Bronchial epithelial cell (primary cell): ENCODE data around the gene CCDC141. TPM values are rescaled to one million over a fixed set of nuclear protein-coding genes. Genes with fewer than 3 reads are reported as not detected.

Experiments
- DNase-seq: peaks from one replicate; pipeline ENCODE4 v3.0.0-alpha.2; 2010; ENCODE audit warnings: low read depth
- FAIRE-seq: peaks from 2 replicates; lab custom pipeline; 2011; peaks lifted over from hg19 to GRCh38; lab: Jason Lieb, UNC
- H3K27me3 ChIP-seq: 2 replicates; pipeline ENCODE4 v1.5.1; 2011; ENCODE audit warnings: low read length; ENCODE audit not compliant: control insufficient read depth, insufficient read depth
- H3K36me3 ChIP-seq: 2 replicates; pipeline ENCODE4 v1.5.1; 2011; ENCODE audit warnings: low read length; ENCODE audit not compliant: control insufficient read depth, insufficient read depth
- H3K4me3 ChIP-seq: 2 replicates; pipeline ENCODE4 v1.5.1; 2011; ENCODE audit warnings: mild to moderate bottlenecking, low read depth, low read length, control low read depth
- total RNA-seq: library from RNA; depleted of rRNA; stranded (reverse); fragments of >200 nt; gene quantifications from 2 replicates; pipeline ENCODE4 v1.2.1, GENCODE V29; 2014
- TF ChIP-seq, protein P1 (sequence below): IDR thresholded peaks from 2 replicates; pipeline ENCODE4 v1.5.1; 2011; ENCODE audit warnings: mild to moderate bottlenecking, moderate library complexity, low read length, control low read depth, inconsistent platforms; ENCODE audit not compliant: insufficient read depth, severe bottlenecking

The CCDC141 gene
- total RNA-seq, 1 donor from 2014 or later: not detected

- Histone ChIP-seq H3K4me3 (no peak overlapping the region), H3K27me3 (no peaks in the 10 kb centered on the region), H3K36me3 (no peaks in the 10 kb centered on the region)
- no peak for DNase-seq
- TF ChIP-seq, protein P1, sequence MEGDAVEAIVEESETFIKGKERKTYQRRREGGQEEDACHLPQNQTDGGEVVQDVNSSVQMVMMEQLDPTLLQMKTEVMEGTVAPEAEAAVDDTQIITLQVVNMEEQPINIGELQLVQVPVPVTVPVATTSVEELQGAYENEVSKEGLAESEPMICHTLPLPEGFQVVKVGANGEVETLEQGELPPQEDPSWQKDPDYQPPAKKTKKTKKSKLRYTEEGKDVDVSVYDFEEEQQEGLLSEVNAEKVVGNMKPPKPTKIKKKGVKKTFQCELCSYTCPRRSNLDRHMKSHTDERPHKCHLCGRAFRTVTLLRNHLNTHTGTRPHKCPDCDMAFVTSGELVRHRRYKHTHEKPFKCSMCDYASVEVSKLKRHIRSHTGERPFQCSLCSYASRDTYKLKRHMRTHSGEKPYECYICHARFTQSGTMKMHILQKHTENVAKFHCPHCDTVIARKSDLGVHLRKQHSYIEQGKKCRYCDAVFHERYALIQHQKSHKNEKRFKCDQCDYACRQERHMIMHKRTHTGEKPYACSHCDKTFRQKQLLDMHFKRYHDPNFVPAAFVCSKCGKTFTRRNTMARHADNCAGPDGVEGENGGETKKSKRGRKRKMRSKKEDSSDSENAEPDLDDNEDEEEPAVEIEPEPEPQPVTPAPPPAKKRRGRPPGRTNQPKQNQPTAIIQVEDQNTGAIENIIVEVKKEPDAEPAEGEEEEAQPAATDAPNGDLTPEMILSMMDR: no peak
- no peak for FAIRE-seq
Observed at GRCh38 chr2:178845566-178846457, 204.1 kb downstream of the CCDC141 start.

GRCh38 chr2:178844701-178845100, 205.2 kb downstream of the CCDC141 start:
- DNase-seq (no peak), FAIRE-seq (no peak)
- TF ChIP-seq, protein P1: no peak
- H3K36me3 ChIP-seq: no peaks in the 10 kb centered on the region
- H3K27me3 ChIP-seq: no peaks in the 10 kb centered on the region
- no peak overlapping the region for H3K4me3 ChIP-seq

GRCh38 chr2:178844269-178844668, 205.7 kb downstream of the CCDC141 start:
- DNase-seq: no peak
- Histone ChIP-seq H3K27me3 (no peaks in the 10 kb centered on the region), H3K36me3 (no peaks in the 10 kb centered on the region), H3K4me3 (no peak overlapping the region)
- FAIRE-seq: no peak
- TF ChIP-seq, protein P1: no peak

- FAIRE-seq: no peak
- no peaks in the 10 kb centered on the region for H3K27me3 ChIP-seq
- TF ChIP-seq, protein P1: no peak
- no peak for DNase-seq
- H3K36me3 ChIP-seq: no peaks in the 10 kb centered on the region
- H3K4me3 ChIP-seq: no peak overlapping the region
Observed at GRCh38 chr2:178843697-178844096, 206.2 kb downstream of the CCDC141 start.

GRCh38 chr2:178836807-178837206, 213.1 kb downstream of the CCDC141 start:
- TF ChIP-seq, protein P1: no peak
- Histone ChIP-seq H3K27me3 (no peaks in the 10 kb centered on the region), H3K4me3 (no peak overlapping the region), H3K36me3 (no peaks in the 10 kb centered on the region)
- DNase-seq (no peak), FAIRE-seq (no peak)
